Cardiac septum (tissue), 1 donor: ENCODE measurements around the gene PDCD5. TPM values are rescaled to one million over a fixed set of nuclear protein-coding genes. Genes with fewer than 3 reads are reported as not detected.
"Not testable (repeated sequence)": the region's sequence is repeated elsewhere in the genome, so short reads cannot be mapped to it uniquely, and the experiment has no call there.

ENCODE experiments used
- DNase-seq: peaks from one replicate; pipeline ENCODE4 v3.0.0-alpha.2; 2020; ENCODE audit warnings: low spot score
- intact Hi-C: fragments of 100-400 bp; cut with DNase I; formaldehyde crosslinking; loops from one replicate; pipeline ENCODE4 v1.14.0; 2022
- long read RNA-seq: library from polyadenylated mRNA; unstranded; transcript quantifications from one replicate; pipeline ENCODE4 v2.0.0, GENCODE V29; 2021
- total RNA-seq: library from RNA; stranded (reverse); fragmentation: NEBNext Ultra II Directional; extraction: Animal tissue kit (Norgen Biotek cat#: 25700); gene quantifications from one replicate; pipeline ENCODE4 v1.2.1, GENCODE V29; 2021
- donor health status: DM: no; HTN: no; CAD: no.

Gene PDCD5
- total RNA-seq = 111 TPM
- long read RNA-seq, transcript PDCD5-207 (6 exons, 699 nt) = major isoform, 58 of 76 reads
- long read RNA-seq, transcript PDCD5-205 (4 exons, 480 nt) = minor isoform, 12 of 76 reads
- long read RNA-seq, partial matches to known transcripts = 2 of 76 reads
- long read RNA-seq, other reads (novel, unspliced or antisense) = 2 of 76 reads

DNA sequence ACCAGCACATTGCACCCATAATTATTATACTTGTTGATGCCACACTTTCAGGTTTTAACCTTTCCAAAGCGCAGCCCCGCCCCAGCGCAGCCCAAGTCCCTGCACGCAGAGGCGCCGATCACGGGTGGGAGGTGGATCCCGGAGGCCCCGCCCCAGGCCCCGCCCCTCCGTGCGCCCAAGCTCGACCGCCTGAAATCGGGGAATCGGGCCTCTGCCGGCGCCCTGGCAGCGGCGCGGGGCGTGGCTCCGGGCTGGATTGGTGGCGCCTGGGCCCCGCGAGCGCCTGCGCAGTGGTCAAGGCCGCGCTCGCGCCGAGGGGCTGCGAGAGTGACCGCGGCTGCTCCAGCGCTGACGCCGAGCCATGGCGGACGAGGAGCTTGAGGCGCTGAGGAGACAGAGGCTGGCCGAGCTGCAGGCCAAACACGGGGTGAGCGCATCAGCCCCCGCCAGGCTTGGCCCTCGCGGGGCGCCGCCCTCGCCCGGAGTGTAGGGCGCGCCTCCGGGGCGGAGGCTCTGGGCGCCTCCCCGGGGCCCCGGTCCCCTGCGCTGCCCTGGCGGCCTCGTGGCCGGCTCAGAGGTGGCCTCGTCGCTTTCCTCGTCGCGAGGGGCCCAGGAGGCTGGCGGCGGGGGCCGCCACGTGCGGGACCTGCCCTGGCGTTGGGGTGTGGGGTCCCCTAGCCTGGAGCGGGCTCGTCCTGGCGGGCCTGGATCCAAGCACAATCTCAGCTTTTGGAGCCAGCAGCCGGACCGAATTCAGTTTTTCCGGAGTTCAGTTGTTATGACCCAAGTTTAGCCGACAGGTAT, at the start of gene PDCD5:
PDCD5 (plus strand) TSS at position 290 of the 804 bp plus-strand sequence; CDS start at position 362, 72 bp downstream.
- intact Hi-C loops = loop anchor here (5.0 kb wide), 1 partner anchor 234 kb away; the partner anchor contains the start of gene ZNF507
- peak; percentile 97 for DNase-seq

DNA sequence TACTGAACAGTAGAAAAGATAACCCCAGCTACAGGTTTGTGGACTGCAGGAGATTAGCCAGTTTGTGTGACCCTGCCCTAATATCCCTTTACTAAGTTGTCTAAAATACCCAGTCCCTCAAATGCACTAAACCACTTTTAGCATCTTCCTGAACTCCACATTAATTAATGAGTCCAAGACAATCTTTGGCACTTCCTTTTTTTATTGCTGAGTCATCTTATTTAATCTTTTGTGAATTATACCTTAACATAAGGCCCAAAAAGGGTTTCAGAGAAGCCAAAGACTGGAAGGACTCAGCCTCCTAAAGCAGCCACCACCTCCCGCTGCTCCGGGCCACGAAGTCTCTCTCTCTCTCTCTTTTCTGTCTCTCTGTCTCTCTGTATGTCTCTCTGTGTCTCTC, 48.8 kb upstream of the PDCD5 start:
- DNase-seq = no peak
- intact Hi-C loops = no loop called here

DNA sequence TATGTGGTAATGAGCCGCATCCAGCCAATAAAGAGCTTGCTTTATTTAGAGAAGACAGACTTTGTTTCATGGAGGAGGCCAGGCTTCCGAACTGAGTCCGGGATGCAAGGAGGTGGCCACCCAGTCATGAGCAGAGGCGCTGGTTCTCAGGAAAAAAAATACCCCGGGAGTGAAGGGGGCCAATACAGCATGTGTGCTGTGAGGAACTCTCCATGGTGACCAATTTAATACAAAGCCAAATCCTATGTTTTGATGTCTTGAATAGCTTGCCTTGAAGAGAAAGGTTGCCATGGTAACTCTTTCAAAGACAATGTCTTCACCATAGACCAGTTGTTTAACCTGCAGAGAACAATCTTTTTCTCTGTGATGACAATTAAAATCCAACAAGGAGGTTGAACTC, 43.4 kb upstream of the PDCD5 start:
- DNase-seq = no peak
- intact Hi-C loops = no loop called here

GRCh38 chr19:32539240-32539916, 41.6 kb upstream of the PDCD5 start:
- no peak for DNase-seq
- intact Hi-C loops = no loop called here

- intact Hi-C loops = no loop called here
- no peak for DNase-seq
These were observed 40.4 kb upstream of the PDCD5 start for GRCh38 chr19:32540621-32541020.

DNA sequence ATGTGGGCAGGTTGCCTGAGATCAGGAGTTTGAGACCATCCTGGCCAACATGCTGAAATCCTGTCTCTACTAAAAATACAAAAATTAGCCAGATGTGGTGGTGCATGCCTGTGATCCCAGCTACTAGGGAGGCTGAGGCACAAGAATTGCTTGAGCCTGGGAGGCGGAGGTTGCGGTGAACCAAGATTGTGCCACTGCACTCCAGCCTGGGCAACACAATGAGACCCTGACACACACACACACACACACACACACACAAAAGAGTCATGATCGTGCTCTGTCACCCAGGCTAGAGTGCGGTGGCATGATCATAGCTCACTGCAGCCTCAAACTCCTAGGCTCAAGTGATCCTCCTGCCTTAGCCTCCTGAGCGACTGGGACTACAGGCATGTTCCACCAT, 39.6 kb upstream of the PDCD5 start:
- intact Hi-C loops, DNase-seq: not testable (repeated sequence)

GRCh38 chr19:32542477-32543108, 38.4 kb upstream of the PDCD5 start:
- intact Hi-C loops = no loop called here
- DNase-seq = no peak

DNA sequence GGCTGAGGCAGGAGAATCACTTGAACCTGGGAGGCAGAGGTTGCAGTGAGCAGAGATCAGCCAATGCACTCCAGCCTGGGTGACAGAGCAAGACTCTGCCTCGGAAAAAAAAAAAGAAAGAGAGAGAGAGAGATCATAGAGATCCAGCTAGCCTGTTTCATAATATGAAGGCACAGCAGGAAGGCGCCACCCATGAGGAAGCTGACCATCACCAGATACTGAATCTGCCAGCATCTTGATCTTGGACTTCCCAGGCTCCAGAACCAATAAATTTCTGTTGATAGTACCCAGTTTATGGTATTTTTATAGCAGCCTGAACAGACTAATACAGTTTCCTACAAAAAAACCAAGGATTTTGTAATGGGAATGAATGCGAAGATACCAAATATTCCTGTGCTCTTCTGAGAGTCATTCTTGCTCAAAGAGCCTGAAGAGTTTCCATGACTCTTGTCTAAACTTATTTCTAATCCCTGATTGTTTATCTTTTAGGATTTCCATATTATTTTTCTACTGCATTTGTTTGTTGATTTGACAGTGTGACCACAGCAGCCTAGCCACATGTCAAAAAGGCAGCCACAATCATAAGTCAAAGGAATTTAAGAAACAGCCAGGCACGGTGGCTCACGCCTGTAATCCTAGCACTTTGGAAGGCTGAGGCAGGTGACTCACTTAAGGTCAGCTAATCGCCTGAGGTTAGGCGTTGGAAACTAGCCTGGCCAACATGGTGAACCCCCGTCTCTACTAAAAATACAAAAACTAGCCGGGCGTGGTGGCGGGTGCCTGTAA, 37.7 kb upstream of the PDCD5 start:
- intact Hi-C loops = no loop called here
- no peak for DNase-seq

DNA sequence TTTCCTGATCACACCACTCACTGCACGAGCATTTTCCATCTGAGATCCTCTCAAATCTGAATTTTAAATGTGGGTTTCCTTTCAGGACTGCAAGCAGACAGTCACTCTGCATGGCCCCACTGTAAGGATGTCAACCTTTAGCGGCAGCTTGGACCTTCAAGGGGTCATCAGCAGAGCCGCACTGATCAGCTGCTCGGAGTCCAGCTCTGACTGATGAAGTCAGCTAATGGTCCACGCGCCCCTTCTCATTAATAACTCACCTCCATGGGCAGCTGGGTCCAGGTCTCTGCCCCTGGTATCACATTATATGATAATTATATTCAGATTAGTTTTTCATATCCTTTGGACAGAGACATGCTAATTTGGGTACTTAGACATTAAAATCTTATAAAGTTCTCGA, 36.1 kb upstream of the PDCD5 start:
- DNase-seq = no peak
- intact Hi-C loops = no loop called here

GRCh38 chr19:32550666-32551065, 30.3 kb upstream of the PDCD5 start:
- intact Hi-C loops = no loop called here
- no peak for DNase-seq

DNA sequence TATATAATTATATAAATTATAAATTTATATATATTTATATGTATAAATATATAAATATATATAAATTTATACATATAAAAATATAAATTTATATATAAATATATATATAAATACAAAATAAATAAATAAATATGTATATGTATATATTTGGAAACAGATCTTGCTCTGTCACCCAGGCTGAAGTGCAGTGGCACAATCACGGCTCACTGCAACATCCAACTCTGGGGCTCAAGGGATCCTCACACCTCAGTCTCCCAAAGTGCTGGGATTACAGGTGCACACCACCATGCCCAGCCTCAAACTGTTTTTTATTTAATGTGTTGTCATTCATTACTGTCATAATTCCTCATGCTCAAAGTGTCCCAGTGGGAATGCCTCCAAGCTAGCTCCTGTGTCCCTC, 25.2 kb upstream of the PDCD5 start:
- DNase-seq = no peak
- intact Hi-C loops = no loop called here

DNA sequence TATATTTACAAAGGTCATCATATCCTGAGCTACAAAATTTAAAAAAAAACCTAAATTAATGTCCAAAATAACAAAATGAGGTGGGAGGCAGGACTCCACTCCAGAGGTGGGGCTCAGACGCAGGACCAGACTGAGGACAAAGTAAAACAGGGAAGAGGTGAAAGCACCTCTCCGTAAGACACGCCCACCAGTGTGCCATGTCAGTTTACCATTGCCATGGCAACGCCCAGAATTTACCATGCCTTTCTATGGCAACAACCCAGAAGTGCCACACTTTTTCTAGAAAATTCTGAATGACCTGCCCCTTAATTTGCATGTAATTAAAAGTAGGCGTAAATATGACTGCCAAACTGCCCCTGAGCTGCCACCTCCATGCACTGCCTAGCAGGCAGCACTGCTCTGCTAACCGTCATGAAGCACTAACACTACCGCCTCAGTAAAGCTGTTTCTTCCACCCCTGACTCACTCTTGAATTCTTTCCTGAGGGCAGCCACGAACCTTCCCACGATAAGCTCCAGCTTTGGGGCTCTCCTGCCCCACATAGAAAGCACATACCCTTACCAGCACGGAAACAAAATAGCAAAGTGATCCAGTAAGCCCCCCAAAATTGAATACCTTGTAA, 22.3 kb upstream of the PDCD5 start:
- intact Hi-C loops = no loop called here

GRCh38 chr19:32563761-32564160, 17.2 kb upstream of the PDCD5 start:
- intact Hi-C loops = no loop called here
- DNase-seq = no peak

More for the DNA sequence above, 22.3 kb upstream of the PDCD5 start:
- no peak for DNase-seq

DNA sequence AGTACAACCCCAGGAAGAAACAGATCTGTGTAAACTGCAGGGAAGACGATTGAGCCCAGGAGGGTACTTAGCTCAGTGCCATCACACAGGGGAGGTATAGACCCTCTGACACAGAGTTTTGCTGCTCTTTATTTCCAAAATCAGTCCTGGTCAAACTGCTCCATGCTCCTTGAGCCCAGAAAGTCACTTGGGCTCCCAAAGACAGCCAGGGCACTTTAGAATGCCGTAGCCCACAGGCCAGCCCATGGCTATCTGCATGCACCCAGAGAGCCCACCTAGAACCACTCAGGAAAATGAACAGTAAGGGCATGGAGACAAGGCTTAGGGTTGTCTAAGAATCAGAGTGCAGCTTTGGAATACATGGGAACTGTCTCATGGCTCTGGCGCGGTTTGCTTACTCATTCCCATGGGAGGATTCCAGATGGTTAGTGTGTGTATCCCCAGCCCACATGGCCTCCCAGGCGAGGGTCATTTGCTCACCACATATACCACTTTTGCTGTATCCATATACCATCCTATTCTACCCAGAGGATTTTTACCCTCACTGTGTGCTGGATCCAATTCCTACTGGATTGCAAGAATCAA, 14.7 kb upstream of the PDCD5 start:
- DNase-seq = no peak
- intact Hi-C loops = loop anchor here (5.0 kb wide), 1 partner anchor 224 kb away; no protein-coding TSS in a partner anchor

- no peak for DNase-seq
- intact Hi-C loops = loop anchor here (5.0 kb wide), 1 partner anchor 225 kb away; no protein-coding TSS in a partner anchor
These were observed 13.5 kb upstream of the PDCD5 start for GRCh38 chr19:32567486-32567885.

- DNase-seq = no peak
- intact Hi-C loops = loop anchor here (5.0 kb wide), 1 partner anchor 283 kb away; no protein-coding TSS in a partner anchor
These were observed 10.8 kb upstream of the PDCD5 start for GRCh38 chr19:32570081-32570785.

GRCh38 chr19:32571471-32572075, 9.4 kb upstream of the PDCD5 start:
- intact Hi-C loops = loop anchor here (5.0 kb wide), 1 partner anchor 284 kb away; no protein-coding TSS in a partner anchor
- DNase-seq = not testable (repeated sequence)
